ENCODE data around the gene CCDC183. TPM values are rescaled to one million over a fixed set of nuclear protein-coding genes. Genes with fewer than 3 reads are reported as not detected.

CCDC183 gene
- total and polyA plus RNA-seq, 4 donors, result 0.20 to 1.8 (median 1.0) TPM

DNA sequence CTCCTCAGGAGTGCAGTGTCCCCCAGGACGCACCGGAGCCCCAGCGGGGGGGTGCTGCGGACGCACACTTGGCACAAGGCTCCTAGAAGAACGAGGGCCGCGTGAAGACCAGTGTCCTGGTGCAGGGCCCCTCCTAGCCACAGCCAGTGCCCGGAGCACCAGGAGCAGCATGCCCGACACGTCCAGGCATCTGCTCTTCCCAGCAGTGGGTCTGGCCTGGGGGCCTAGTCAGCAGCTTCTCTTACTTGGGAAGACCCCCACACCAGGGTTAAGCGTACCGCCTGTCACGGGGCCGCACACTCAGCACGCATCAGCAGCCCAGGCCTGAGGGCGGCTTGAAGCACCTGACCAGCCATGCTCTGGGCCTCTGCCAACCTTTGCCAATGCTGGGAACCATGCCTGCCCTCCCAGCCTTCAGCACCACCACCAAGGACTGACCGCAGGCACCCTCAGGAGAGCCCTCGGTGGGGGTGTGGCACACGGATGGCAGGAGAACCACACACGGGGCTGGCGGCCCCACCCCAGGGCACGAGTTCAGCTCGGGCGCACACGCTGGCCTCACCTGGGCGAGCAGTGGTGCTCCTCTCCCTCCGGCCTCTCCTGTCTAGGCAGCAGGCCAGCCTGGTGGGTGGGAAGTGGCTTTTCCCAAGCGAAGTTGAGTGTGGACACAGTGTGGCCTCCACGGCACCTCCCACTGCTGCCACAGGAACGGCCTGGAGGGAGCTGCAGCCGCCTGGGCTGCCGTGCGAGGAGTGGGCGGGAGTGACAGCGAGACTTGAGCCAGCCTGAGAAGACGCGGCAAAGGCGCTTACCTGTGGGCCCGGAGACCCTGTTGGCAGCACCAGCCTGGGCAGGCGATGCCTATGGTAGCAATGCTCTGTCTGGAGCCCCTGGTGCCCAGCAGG is 34.1 kb downstream of the CCDC183 start:
- DNase-seq (ENCODE audit: low spot score), result no peak
- TF ChIP-seq TAF1 (conservative IDR thresholded peaks at IDR 0.05), result no peak
- TF ChIP-seq, protein P1, sequence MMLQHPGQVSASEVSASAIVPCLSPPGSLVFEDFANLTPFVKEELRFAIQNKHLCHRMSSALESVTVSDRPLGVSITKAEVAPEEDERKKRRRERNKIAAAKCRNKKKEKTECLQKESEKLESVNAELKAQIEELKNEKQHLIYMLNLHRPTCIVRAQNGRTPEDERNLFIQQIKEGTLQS (IDR thresholded peaks at IDR 0.05), result no peak
- TF ChIP-seq HNF4A (conservative IDR thresholded peaks at IDR 0.05), result no peak
- TF ChIP-seq, protein P2, sequence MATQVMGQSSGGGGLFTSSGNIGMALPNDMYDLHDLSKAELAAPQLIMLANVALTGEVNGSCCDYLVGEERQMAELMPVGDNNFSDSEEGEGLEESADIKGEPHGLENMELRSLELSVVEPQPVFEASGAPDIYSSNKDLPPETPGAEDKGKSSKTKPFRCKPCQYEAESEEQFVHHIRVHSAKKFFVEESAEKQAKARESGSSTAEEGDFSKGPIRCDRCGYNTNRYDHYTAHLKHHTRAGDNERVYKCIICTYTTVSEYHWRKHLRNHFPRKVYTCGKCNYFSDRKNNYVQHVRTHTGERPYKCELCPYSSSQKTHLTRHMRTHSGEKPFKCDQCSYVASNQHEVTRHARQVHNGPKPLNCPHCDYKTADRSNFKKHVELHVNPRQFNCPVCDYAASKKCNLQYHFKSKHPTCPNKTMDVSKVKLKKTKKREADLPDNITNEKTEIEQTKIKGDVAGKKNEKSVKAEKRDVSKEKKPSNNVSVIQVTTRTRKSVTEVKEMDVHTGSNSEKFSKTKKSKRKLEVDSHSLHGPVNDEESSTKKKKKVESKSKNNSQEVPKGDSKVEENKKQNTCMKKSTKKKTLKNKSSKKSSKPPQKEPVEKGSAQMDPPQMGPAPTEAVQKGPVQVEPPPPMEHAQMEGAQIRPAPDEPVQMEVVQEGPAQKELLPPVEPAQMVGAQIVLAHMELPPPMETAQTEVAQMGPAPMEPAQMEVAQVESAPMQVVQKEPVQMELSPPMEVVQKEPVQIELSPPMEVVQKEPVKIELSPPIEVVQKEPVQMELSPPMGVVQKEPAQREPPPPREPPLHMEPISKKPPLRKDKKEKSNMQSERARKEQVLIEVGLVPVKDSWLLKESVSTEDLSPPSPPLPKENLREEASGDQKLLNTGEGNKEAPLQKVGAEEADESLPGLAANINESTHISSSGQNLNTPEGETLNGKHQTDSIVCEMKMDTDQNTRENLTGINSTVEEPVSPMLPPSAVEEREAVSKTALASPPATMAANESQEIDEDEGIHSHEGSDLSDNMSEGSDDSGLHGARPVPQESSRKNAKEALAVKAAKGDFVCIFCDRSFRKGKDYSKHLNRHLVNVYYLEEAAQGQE (IDR thresholded peaks at IDR 0.05), result no peak
- TF ChIP-seq, protein P3, sequence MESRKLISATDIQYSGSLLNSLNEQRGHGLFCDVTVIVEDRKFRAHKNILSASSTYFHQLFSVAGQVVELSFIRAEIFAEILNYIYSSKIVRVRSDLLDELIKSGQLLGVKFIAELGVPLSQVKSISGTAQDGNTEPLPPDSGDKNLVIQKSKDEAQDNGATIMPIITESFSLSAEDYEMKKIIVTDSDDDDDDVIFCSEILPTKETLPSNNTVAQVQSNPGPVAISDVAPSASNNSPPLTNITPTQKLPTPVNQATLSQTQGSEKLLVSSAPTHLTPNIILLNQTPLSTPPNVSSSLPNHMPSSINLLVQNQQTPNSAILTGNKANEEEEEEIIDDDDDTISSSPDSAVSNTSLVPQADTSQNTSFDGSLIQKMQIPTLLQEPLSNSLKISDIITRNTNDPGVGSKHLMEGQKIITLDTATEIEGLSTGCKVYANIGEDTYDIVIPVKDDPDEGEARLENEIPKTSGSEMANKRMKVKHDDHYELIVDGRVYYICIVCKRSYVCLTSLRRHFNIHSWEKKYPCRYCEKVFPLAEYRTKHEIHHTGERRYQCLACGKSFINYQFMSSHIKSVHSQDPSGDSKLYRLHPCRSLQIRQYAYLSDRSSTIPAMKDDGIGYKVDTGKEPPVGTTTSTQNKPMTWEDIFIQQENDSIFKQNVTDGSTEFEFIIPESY (IDR thresholded peaks at IDR 0.05), result no peak
- no peak for TF ChIP-seq FOXA2 (IDR thresholded peaks at IDR 0.05)
- TF ChIP-seq FOXA1 (IDR thresholded peaks at IDR 0.05), result no peak
- no peak for TF ChIP-seq RXRA (IDR thresholded peaks at IDR 0.05)
- no peak for TF ChIP-seq NR2F2 (IDR thresholded peaks at IDR 0.05)
- no peak for TF ChIP-seq JUND (IDR thresholded peaks at IDR 0.05)
- TF ChIP-seq HNF4G (IDR thresholded peaks at IDR 0.05), result no peak
- TF ChIP-seq, protein P4, sequence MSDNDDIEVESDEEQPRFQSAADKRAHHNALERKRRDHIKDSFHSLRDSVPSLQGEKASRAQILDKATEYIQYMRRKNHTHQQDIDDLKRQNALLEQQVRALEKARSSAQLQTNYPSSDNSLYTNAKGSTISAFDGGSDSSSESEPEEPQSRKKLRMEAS (IDR thresholded peaks at IDR 0.05), result no peak
- TF ChIP-seq YY1 (IDR thresholded peaks at IDR 0.05), result no peak
- no peak for TF ChIP-seq GABPA (IDR thresholded peaks at IDR 0.05 in 1 of 2, conservative IDR thresholded peaks at IDR 0.05 in 1 of 2)
- no peak for TF ChIP-seq RAD21 (IDR thresholded peaks at IDR 0.05)
- Histone ChIP-seq H3K9ac (ENCODE audit: low read depth in 1 of 2, low read length in 2 of 2) (no peak overlapping the region), H3K9me3 (ENCODE audit: control insufficient read depth in 4 of 4, low read length in 3 of 4) (no peaks in the 10 kb centered on the region), H3K4me1 (ENCODE audit: control insufficient read depth in 4 of 4, insufficient read depth in 4 of 4, low read length in 3 of 4) (no peaks in the 10 kb centered on the region), H3K27ac (ENCODE audit: low read depth in 1 of 2, low read length in 2 of 2) (no peak overlapping the region), H3K27me3 (ENCODE audit: control insufficient read depth in 4 of 4, insufficient read depth in 4 of 4, low read length in 3 of 4) (no peaks in the 10 kb centered on the region), H3K36me3 (ENCODE audit: control insufficient read depth in 4 of 4, insufficient read depth in 3 of 4, low read depth in 1 of 4, low read length in 3 of 4) (peaks cover 12 to 59% (median 23%) of the 10 kb centered on the region in 4 donors), H3K4me3 (ENCODE audit: low read depth in 1 of 3, low read length in 3 of 3) (no peak overlapping the region)
- 93% methylated on average over 41 of the region's 41 CpGs for WGBS

DNA sequence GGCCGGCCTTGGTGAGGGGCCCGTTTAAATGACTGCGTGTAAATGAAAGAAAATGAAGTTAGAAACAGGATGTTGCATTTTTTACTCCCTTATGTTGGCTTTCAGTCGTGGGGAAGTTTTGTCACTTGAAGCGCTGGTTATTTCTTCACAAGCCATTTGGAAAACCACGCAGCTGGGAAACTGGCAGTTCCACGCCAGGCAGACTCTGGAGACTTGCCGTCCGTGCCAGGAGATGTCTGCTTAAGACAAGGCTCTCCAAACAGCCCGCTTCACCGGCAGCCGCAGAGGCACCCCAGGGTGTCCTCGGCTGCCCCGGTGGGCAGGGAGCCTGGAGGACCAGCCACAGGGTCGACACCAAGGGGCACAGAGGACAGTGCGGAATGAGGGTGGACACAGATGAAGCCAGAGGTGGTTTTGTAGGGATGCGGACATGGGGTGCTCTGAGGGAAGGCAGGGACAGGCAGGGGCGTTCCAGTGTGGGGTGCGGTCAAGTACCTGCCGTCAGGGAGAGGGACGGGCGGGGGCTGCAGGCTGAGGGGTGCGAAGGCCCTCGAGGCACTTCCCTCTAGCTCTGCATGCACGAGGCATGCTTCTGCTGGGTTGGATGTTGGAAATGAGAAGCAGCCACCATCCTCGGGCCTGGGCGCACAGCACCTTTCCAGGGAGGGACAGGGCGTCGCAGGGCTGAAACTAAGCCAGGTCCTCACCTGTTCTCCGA is 35.0 kb downstream of the CCDC183 start:
- Histone ChIP-seq H3K36me3 (ENCODE audit: control insufficient read depth in 4 of 4, insufficient read depth in 3 of 4, low read depth in 1 of 4, low read length in 3 of 4) (peaks cover 12 to 55% (median 23%) of the 10 kb centered on the region in 4 donors), H3K9me3 (ENCODE audit: control insufficient read depth in 4 of 4, low read length in 3 of 4) (no peaks in the 10 kb centered on the region), H3K4me3 (ENCODE audit: low read depth in 1 of 3, low read length in 3 of 3) (no peak overlapping the region), H3K27me3 (ENCODE audit: control insufficient read depth in 4 of 4, insufficient read depth in 4 of 4, low read length in 3 of 4) (no peaks in the 10 kb centered on the region), H3K27ac (ENCODE audit: low read depth in 1 of 2, low read length in 2 of 2) (no peak overlapping the region), H3K9ac (ENCODE audit: low read depth in 1 of 2, low read length in 2 of 2) (no peak overlapping the region), H3K4me1 (ENCODE audit: control insufficient read depth in 4 of 4, insufficient read depth in 4 of 4, low read length in 3 of 4) (no peaks in the 10 kb centered on the region)
- WGBS, result 93% methylated on average over 30 of the region's 30 CpGs
- TF ChIP-seq TAF1 (conservative IDR thresholded peaks at IDR 0.05), result no peak
- no peak for DNase-seq (ENCODE audit: low spot score)
